CD14-positive monocyte (primary cell): ENCODE data around the gene SLC6A12. TPM values are rescaled to one million over a fixed set of nuclear protein-coding genes. Genes with fewer than 3 reads are reported as not detected.

Experiments
- DNase-seq, 3 donors: peaks; one replicate each; pipeline ENCODE4 v3.0.0-alpha.2; 2011 to 2022
- H2AFZ ChIP-seq: 2 replicates; pipeline ENCODE4 v1.6.0; 2012; ENCODE audit warnings: mild to moderate bottlenecking, low read depth, low read length, inconsistent platforms; ENCODE audit not compliant: insufficient read depth, poor library complexity, severe bottlenecking
- H3K27ac ChIP-seq, 2 donors: 1 replicate in 1 of 2; 2 replicates in 1 of 2; pipeline ENCODE4 v1.5.1; 2012 to 2013; ENCODE audit warnings: low read length in 2 of 2, control low read depth in 1 of 2, inconsistent platforms in 1 of 2, low read depth in 1 of 2, mild to moderate bottlenecking in 1 of 2
- H3K27me3 ChIP-seq, 2 donors: one replicate each; pipeline versions ENCODE4 v1.6.0 to v1.6.1; 2011 to 2013; ENCODE audit warnings: low read length in 2 of 2; ENCODE audit not compliant: control insufficient read depth in 2 of 2, insufficient read depth in 2 of 2
- H3K36me3 ChIP-seq, 2 donors: replicated peaks in 1 of 2; 1 replicate in 1 of 2; 2 replicates in 1 of 2; pipeline versions ENCODE4 v1.5.1 to v1.6.1; 2012 to 2013; ENCODE audit warnings: low read length in 2 of 2, control low read depth in 1 of 2, inconsistent platforms in 1 of 2, mild to moderate bottlenecking in 1 of 2; ENCODE audit not compliant: insufficient read depth in 2 of 2, control insufficient read depth in 1 of 2
- H3K4me1 ChIP-seq, 2 donors: 1 replicate in 1 of 2; 2 replicates in 1 of 2; pipeline versions ENCODE4 v1.5.1 to v1.6.1; 2012 to 2013; ENCODE audit warnings: low read length in 2 of 2, control low read depth in 1 of 2, inconsistent platforms in 1 of 2, mild to moderate bottlenecking in 1 of 2, moderate library complexity in 1 of 2; ENCODE audit not compliant: insufficient read depth in 2 of 2, control insufficient read depth in 1 of 2
- H3K4me2 ChIP-seq: replicated peaks from 2 replicates; pipeline ENCODE3; 2012; ENCODE audit warnings: low read length, moderate library complexity, mild to moderate bottlenecking; ENCODE audit not compliant: poor library complexity, severe bottlenecking; ENCODE audit errors: extremely low read depth
- H3K4me3 ChIP-seq, 3 experiments: fragments of 200-600 bp in 1 of 3; sonication (generic) in 1 of 3; replicated peaks in 1 of 3; 1 replicate in 2 of 3; 2 replicates in 1 of 3; pipeline ENCODE4 v1.5.1; 2011 to 2013; ENCODE audit warnings: low read length in 3 of 3, mild to moderate bottlenecking in 3 of 3, control low read depth in 2 of 3, low read depth in 2 of 3, inconsistent platforms in 1 of 3, moderate library complexity in 1 of 3
- H3K79me2 ChIP-seq: 2 replicates; pipeline ENCODE4 v1.6.0; 2012; ENCODE audit warnings: mild to moderate bottlenecking, control low read depth, inconsistent platforms, low read length, moderate library complexity; ENCODE audit not compliant: insufficient read depth
- H3K9ac ChIP-seq: 2 replicates; pipeline ENCODE4 v1.6.0; 2017; ENCODE audit warnings: low read length, mild to moderate bottlenecking; ENCODE audit not compliant: insufficient read depth, poor library complexity, severe bottlenecking
- H3K9me3 ChIP-seq, 2 donors: replicated peaks in 1 of 2; 1 replicate in 1 of 2; 2 replicates in 1 of 2; pipeline versions ENCODE4 v1.5.1 to v1.6.1; 2012 to 2013; ENCODE audit warnings: low read length in 2 of 2, control low read depth in 1 of 2; ENCODE audit not compliant: control insufficient read depth in 1 of 2, insufficient read depth in 1 of 2
- H4K20me1 ChIP-seq: 2 replicates; pipeline ENCODE4 v1.6.0; 2012; ENCODE audit warnings: mild to moderate bottlenecking, low read length, control low read depth, moderate library complexity; ENCODE audit not compliant: insufficient read depth
- H3K27ac Mint-ChIP-seq, 7 donors: one replicate each; pipeline ENCODE4 v1.8.0; 2020; ENCODE audit warnings: mild to moderate bottlenecking in 7 of 7, mixed read lengths in 7 of 7, moderate library complexity in 6 of 7, inconsistent platforms in 2 of 7
- H3K27me3 Mint-ChIP-seq, 3 donors: one replicate each; pipeline ENCODE4 v1.8.0; 2021 to 2022; ENCODE audit warnings: low read depth in 3 of 3, mild to moderate bottlenecking in 3 of 3, mixed read lengths in 3 of 3, moderate library complexity in 3 of 3, inconsistent platforms in 1 of 3
- H3K36me3 Mint-ChIP-seq, 2 donors: one replicate each; pipeline ENCODE4 v1.8.0; 2020; ENCODE audit warnings: mixed read lengths in 2 of 2, inconsistent platforms in 1 of 2, mild to moderate bottlenecking in 1 of 2
- H3K4me1 Mint-ChIP-seq: one replicate; pipeline ENCODE4 v1.8.0; 2020; ENCODE audit warnings: mild to moderate bottlenecking, mixed read lengths
- H3K4me3 Mint-ChIP-seq, 2 donors: one replicate each; pipeline ENCODE4 v1.8.0; 2020; ENCODE audit warnings: mild to moderate bottlenecking in 2 of 2, mixed read lengths in 2 of 2, moderate library complexity in 1 of 2
- H3K9me3 Mint-ChIP-seq, 7 donors: one replicate each; pipeline ENCODE4 v1.8.0; 2020 to 2022; ENCODE audit warnings: mixed read lengths in 7 of 7, mild to moderate bottlenecking in 6 of 7, moderate library complexity in 6 of 7, inconsistent platforms in 2 of 7
- CTCF ChIP-seq: fragments of 200-600 bp; IDR thresholded peaks from one replicate; pipeline ENCODE4 v1.8.0; 2022; ENCODE audit warnings: antibody characterized with exemption, mild to moderate bottlenecking
- WGBS: methylation state at CpG from one replicate; pipeline ENCODE4 v1.1.5; 2013; ENCODE audit warnings: missing lambda C conversion rate; ENCODE audit not compliant: insufficient coverage; 5-methylcytosine and 5-hydroxymethylcytosine counted together
- intact Hi-C, 2 donors: fragments of 100-400 bp; cut with micrococcal nuclease; formaldehyde crosslinking; loops; one replicate each; pipeline versions ENCODE4 v1.15.0 to v1.15.1; 2023
- polyA plus RNA-seq, 3 donors: library from polyadenylated mRNA; depleted of rRNA in 1 of 3; unstranded in 2 of 3; stranded (reverse) in 1 of 3; fragments of 300-500 nt in 2 of 3; fragments of >200 nt in 1 of 3; fragmentation: Illumina TruSeq in 2 of 3; gene quantifications; 1 replicate in 2 of 3; 2 replicates in 1 of 3; pipeline ENCODE4 v1.2.3, GENCODE V29; 2012 to 2021

Gene SLC6A12
- polyA plus RNA-seq, 3 donors: 5.7 to 8.3 (median 8.0) TPM

- Histone ChIP-seq H3K4me3 (no peak overlapping the region), H3K9me3 (no peaks in the 10 kb centered on the region), H4K20me1 (no peaks in the 10 kb centered on the region), H3K9ac (no peak overlapping the region), H3K4me1 (no peaks in the 10 kb centered on the region), H3K4me2 (no peak overlapping the region), H3K79me2 (no peaks in the 10 kb centered on the region), H3K36me3 (no peaks in the 10 kb centered on the region), H3K27me3 (no peaks in the 10 kb centered on the region), H3K27ac (no peak overlapping the region), H2AFZ (no peak overlapping the region)
- Mint-ChIP-seq H3K9me3 (peaks cover 0 to 3% (median 0%) of the 10 kb centered on the region in 7 donors), H3K4me3 (no peak overlapping the region), H3K27ac (peak overlapping the region in 3 of 7 donors; percentile 34 to 57 (median 48)), H3K36me3 (no peaks in the 10 kb centered on the region), H3K27me3 (peaks cover 0 to 6% (median 0%) of the 10 kb centered on the region in 3 donors), H3K4me1 (peaks cover 9% of the 10 kb centered on the region)
- 81% methylated on average over 4 of the region's 7 CpGs for WGBS
- DNase-seq: no peak
- intact Hi-C loops: no loop called here
- no peak for TF ChIP-seq CTCF
Measured at GRCh38 chr12:159156-159782, 54.7 kb downstream of the SLC6A12 start.

GRCh38 chr12:157644-158043 is 56.3 kb downstream of the SLC6A12 start:
- Mint-ChIP-seq H3K9me3 (peaks cover 0 to 3% (median 0%) of the 10 kb centered on the region in 7 donors), H3K27ac (no peak overlapping the region), H3K4me1 (peaks cover 16% of the 10 kb centered on the region), H3K27me3 (peaks cover 0 to 5% (median 0%) of the 10 kb centered on the region in 3 donors), H3K4me3 (no peak overlapping the region), H3K36me3 (no peaks in the 10 kb centered on the region)
- WGBS: 98% methylated on average over 11 of the region's 12 CpGs
- Histone ChIP-seq H3K4me2 (no peak overlapping the region), H3K27me3 (no peaks in the 10 kb centered on the region), H3K27ac (no peak overlapping the region), H3K36me3 (no peaks in the 10 kb centered on the region), H4K20me1 (no peaks in the 10 kb centered on the region), H3K4me3 (no peak overlapping the region), H2AFZ (no peak overlapping the region), H3K9ac (no peak overlapping the region), H3K79me2 (no peaks in the 10 kb centered on the region), H3K4me1 (no peaks in the 10 kb centered on the region), H3K9me3 (no peaks in the 10 kb centered on the region)
- no peak for DNase-seq
- TF ChIP-seq CTCF: no peak
- intact Hi-C loops: no loop called here
